ENCODE measurements around the gene TRDMT1.

The TRDMT1 gene

DNA sequence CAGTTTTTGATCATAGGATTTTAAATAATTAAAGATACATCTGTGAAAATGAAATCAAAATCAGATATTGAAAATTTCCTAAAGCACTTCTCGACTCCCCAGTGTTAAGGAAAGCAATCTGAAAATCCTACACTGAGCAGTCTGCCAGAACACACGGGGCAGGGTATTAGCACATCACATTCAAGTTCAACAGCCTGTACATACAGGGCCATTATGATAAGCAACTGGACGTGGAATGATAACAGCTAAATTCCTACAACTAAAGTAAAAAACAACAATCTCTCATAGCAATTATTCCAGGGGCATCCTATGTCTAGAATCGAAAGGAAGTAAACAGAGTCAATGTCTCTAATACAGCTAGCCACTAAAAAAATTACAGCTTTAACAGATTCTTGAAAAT is 31.7 kb downstream of the TRDMT1 start:
- no peak for DNase-seq

DNA sequence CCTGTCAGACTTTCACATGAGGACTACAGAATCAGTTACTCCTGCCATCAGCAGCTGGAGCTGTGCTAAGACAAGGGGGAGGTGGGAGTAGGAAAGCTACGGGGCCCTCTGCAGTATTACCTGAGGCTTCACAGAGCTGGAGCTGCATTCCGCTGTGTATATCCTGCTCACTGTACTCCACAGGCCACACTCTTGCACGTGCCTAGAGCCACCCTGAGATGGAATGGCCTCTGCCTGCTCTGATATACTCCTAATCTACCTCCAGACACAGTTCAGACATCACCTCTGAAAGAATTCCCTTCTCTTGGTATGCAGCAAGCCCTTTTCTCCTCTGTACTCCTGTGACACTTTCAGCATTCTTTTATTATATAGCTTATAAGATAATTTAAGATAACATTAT is 34.8 kb downstream of the TRDMT1 start:
- no peak for DNase-seq

DNA sequence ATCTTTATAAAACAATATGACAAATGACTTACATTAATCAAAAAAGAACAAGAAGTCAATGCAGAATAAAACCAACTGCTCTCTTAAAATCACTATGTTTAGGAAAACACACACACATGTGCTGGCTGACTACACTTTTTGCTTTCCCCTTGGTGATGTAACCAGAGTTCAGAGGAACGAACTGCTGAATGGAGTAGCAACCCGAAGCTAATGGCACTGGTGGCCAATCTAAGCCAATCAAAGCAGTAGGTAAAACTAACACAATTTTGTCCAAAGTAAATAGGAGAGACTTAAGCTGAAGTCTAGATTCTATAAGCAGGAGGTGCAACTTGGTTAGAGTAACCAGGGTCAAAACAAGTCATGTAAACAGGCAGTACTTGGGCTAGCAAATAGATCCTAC is 38.6 kb downstream of the TRDMT1 start:
- DNase-seq: no peak

DNA sequence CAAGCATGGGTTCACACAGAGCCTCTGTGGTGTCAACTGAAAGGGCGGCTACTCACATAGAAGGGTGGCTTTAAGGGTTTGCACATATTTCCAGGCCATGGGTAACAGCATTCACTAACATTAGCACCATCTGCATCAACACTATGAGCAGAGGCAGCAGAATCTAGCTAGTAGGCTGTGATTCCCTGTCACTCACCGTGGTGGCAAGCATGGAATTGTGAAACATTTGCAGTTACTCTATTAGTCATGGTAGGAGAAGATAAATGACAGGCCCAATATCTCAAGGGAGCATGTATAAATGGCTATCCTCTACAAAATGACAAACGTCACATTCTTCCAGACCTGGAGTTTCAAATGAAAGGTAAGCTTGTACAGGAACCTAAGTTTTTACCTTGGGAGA is 39.7 kb downstream of the TRDMT1 start:
- DNase-seq: no peak

DNA sequence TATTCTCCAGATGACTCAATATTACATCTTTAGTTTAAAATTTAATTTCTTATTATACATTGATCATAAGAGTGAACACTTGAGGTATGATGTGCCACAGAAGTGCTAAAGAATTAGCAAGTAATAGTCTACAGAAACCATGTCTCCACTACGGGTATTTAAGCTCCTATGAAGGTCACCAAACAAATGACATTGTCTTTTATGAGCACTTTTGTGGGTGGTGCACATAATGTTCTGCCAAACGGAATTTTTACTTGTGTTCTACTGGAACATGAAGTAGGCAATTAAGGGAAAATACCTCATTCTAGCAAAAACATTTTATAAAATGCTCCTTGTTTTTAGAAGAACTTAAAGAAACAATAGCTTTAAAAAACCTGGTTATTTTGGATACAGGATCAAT is 44.4 kb downstream of the TRDMT1 start:
- no peak for DNase-seq

DNA sequence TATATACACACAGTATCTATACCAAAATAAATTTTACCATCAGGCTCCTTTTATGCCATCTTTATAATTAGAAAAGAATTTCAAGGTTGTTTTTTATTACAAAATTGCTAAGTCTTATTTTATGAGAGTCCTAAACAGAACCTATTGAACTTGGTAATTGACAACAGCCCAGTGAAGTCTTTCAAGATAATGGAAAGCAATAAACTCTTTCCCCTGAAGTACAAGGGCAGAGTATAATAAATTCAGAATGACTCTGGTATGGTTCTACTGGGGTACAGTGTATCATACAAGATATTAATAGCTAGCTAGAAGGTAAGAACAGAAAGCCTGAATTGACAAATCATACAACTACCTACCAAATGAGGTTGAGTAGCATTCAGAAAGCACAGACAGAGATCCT is 45.6 kb downstream of the TRDMT1 start:
- no peak for DNase-seq

DNA sequence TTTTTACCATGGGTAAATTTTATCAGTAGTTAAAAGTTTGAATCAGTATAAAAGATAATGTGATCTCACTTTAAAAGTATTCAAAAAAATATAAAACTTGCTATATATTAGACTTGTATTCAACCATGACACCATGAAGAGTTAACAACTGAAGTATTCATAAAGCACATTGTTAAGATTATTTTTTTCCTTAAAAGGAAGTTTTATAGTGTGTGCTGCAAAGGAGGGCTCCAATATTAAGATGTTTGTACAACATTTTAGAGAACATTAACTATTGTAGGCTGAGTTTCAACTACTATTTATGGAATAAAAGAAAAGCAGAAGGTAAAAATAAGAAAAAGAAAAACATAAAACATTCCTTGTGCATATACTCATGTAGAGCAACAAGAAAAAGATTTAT is 47.4 kb downstream of the TRDMT1 start:
- DNase-seq: no peak

DNA sequence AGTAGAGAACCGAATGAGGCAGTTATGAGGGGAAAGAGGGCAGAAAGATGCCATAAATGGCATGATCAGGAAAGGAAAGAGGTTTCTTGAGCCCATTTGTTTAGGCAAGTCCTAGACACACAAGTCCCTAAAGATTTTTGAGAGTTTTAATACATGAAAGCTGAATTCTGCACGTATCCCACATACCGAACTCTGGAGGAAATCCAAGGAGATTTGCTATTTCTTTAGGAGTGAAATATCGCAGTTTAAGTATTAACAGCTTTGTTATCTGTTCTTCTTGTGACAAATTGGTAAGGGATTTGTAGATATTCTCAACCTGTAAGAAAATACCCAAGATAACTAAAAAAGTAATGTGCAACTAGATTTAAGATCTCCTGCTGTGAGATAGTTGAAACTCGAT is 48.2 kb downstream of the TRDMT1 start:
- no peak for DNase-seq

DNA sequence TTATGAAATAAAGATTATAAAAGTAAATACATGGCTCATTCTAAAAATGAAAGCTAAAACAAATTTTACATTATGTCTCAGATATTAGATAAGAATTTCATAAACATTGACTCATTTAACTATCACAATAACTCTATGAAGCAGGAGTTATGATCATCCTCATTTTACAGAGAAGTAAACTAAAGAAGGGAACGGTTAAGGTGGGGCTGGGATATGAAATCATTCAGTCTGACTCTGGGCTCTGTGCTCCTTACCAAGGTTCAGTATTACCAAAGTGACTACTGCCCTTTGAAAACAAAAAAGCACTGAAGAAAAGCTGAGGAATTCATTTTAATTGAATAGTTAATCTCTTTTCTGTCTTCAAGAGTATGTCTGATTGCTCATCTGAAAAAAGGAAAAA is 49.8 kb downstream of the TRDMT1 start:
- DNase-seq: no peak

DNA sequence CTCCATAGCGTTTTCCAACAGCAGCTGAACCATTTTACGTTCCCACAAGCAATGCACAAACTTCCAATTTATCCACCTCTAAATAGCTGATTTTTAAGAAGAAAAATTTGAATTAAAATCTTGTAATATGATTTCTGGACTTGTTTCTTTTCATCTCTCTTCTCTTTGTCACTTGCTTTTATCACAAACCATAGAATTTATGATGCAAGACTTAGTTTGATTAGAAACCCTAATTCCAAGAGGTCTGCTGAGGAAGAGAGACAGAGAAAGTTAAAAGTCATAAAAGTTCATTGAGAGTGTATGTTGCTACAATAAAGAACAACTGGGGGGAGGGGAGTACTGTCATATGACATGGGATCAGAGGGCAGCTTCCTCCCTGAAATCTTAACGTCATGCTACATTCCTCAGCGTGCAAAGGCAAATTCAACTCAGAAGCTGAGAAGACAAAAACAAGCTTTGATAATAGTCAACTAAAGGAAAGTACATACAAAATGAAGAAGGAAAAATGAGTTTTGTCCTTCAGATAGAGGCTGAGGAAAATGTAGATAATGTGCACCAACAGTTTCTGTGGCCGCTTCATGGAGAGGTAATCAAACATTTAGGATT is 53.5 kb downstream of the TRDMT1 start:
- DNase-seq: no peak

DNA sequence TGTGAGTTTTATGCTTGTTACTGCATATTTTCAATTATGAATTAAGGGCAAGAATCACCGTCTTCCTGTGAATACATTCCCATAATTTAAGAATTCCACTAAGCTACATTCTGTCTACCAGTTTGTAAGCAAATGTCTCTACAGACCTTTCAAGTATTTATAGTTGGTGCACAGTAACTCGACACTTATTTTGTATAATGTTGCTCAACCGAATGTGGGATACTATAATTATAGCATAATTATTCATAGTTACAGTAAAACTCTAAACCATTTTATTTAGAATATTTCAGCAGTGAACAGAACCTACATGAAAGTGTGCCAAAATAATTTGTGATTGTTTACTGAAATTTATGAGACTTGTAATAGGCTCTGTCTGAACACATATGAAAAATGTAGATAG is 54.6 kb downstream of the TRDMT1 start:
- DNase-seq: no peak

DNA sequence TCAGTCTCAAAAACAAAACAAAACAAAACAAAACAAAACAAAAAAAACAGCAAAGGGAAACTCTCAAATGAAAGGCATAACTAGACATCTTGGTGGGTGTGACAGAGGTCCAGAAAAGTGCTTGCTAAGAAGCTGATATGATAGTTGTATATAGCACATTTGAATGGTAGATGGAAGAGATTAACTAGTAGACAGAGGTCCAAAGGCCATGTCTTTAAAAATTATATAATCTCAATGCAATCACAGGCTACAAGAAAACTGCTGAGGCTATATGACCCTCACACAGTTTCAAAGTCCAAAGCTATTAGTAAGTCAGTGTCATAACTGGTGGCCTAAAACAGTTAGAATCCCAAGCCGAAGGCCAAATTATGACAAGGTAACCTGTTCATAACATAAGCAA is 56.2 kb downstream of the TRDMT1 start:
- no peak for DNase-seq

DNA sequence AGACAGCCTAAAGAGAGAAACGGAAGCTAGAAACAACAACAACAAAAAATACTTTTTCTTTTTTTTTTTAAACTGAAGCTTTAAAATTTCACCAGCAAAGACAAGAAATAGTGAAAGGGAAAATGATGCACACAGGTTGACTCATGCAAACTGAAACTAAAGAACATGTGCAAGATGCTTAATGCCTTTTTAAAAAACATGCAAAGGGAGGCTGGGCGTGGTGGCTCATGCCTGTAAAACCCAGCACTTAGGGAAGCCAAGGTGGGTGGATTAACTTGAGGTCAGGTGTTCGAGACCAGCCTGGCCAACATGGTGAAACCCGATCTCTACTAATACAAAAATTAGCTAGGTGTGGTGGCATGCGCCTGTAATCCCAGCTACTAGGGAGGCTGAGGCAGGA is 56.7 kb downstream of the TRDMT1 start:
- no peak for DNase-seq

DNA sequence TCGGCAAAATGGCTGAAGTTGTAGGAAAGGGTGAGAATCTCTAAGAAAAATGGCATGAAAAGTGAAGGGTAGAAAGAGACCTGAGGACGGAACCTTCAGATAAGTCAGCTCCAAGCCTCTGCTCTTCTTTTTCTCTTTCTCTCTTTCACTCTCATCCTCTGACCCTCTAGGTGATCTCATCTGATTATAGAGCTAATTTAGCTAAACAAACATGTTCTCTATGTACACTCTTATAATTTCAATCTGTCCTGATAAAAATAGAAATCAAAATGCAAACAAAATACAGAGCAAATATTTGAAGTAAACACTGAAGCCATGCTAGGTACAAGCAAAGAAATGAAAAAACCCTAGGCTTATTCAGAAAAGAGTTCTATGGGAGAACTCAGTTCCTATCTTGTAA is 57.4 kb downstream of the TRDMT1 start:
- DNase-seq: no peak

DNA sequence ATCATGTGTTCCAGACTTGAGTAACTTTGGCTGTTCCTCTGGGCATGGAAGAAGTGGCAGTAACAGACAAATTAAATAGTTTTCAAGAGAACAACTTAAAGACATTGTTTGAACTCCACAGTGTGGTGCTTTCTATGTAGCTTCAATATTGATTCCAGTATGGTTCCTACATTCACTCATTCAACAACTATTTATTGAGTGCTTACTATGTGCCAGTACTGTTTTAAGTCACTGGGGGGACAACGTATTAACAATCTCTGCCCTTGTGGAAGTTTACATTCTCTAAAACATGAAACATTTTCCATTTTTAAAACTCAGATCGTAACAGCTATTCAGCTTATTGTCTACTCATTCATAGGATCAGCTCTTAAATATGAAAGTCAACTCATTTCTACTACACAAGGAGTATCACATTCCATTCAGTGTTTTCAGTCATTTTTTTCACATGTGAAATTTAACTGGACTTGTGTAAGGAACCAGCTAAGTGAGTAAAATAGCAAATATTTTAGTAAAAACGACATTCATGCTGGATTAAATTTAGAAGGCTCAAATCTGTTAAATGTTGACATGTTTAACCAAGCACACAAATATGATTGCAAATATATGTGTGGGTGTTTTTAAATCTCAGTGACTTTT is 58.3 kb downstream of the TRDMT1 start:
- no peak for DNase-seq

DNA sequence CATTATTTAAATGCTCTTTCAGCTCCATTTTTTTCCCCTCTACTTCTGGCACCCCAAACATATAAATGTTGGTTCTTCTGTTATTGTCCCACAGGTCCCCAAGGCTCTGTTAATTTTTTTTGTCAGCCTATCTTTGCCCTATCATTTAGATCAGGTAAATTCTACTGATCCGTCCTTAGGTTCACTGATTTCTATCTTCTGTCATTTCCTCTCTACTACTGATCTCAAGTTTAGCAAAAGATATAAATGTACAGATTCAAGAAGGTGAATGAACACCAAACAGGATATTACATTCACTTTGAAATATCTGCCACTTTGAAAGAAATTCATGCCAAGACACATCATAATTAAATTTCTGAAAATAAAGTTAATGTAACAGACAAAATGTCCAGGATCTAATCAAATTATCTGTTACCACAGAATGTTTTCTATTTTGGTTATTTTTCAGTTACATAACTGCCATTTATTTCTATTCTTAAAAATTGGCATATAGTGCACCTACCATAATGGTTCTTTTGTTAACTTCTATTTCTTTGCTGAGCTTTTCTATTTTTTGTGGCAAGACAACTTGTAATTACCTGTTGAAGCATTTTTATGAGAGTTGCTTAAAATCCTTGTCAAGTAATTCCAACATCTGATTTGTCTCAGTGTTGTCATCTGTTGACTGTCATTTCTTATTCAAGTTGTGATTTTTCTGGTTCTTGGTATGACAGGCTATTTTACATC is 59.8 kb downstream of the TRDMT1 start:
- no peak for DNase-seq

DNA sequence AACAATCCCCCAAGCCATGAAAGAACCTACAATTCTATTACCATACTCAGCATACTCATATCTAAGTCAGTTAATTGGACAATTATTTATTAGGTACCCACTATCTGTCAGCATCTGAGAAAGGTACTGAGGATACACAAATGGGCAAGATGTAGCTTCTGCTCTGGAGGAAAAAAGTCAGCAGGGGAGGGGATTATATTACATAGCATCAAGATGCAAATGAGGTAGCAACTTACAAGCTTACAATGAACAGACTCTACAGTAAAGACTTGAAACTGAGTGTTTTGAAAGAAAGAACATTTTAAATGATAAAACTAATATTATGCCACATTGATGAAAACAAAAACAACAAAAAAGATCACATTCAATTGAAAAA is 61.1 kb downstream of the TRDMT1 start:
- no peak for DNase-seq

DNA sequence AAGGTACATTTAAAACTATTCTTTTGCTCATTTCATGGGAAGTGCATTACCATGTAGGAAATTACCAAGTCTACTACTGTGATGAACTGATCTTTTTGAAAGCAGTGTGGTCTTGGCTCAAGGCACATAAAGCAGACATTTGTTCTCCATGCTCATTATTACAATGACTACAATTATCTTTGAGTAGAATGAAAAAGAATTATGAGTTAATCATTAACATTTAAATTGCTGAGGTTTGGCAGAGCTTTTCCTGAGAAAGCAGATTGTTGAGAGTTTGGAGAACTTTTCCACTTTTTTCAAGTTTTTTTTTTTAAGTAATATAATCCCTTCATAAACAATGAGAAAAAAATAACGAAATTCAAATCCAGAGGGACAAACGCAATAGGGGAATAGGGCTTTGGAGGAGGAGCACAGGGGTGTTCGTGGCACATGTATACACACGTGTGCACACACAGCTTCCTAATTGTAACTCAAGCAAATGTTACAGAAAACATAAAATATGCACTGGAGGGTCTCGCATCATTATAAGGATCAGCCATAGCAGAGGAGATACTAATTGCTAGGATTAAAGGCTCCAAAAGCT is 62.9 kb downstream of the TRDMT1 start:
- DNase-seq: no peak

DNA sequence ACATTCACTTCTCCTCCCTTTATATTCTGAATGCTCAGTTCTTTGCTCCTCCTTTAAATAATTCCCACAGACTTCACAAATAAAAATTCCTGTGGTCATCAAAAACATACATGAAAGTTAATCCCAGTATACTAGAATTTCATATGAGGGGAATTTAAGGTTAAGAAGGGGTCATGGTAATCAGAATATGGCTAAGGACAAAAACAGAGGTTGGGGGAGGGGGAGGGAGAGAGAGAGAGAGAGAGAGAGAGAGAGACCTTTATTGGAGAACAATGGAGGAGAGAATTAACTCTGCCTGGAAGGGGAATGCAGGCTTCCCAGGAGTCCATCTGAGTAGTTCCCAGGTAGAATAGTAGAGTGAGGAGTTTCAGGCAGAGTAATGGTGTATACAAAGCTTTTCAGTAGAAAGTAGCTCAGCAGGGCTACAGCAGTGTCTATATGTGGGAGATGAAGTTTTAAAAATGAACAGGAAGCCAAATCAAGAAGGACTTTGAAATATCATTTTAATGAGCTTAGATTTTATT is 66.7 kb downstream of the TRDMT1 start:
- DNase-seq: no peak

DNA sequence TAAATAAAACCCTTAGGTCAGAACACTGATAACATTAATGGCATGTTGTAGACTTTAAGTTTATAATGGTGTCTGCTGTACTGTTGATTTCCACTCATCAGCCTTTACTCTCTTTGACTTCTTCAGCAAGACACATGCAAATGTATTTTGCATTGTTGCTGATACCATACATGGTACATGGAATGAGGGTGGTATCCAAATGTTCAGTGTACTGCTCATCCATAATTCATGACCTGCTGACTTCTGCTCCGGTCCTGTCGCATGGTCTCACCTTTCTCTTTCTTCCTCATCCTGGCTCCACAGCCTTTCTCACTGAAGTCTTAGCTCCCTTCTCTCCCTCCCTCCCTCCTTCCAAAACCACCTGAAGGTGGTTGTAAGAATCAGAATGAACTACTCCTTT is 67.2 kb downstream of the TRDMT1 start:
- DNase-seq: no peak

DNA sequence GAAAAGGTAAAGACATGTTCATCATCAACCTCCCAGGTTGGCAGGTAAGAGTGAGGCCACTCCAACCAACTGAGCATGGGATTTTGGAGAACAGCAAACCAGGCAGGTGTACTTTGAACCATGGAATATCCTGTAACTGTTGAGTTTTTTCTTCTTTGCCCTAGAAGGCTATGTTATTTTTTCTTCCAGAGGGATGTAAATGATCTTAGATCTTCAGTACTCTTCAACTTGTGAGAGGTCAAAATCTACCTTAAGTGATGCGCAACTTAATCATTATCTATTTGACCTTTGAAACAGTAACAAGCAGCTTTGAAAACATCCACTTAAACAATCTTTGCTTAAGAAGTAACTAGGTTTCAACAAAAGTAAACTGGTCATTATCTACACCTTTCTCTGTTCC is 71.7 kb downstream of the TRDMT1 start, which contains the start of gene CUBN:
TSS of gene CUBN (minus strand) at position 71 of the 400 bp plus-strand sequence. CDS start at position 25, 46 bp downstream.
- DNase-seq: no peak

DNA sequence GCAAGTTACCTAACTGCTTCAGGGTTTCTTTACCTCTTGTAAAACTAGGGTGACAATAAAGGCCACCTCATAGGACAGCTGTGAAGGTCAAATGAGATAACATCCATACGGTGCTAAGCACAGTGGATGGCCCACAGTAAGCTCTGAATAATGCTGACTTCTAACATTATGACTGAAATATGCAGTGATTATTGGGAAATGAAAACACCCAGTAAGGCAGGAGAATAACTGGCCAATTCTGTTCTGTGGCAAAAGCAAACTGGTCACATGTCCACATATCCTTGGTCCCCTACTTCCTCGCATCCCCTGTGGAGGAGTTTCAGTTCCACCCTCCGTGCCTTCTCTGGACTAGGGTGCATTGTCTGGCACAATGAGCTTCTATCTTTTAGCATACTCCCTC is 73.2 kb downstream of the TRDMT1 start:
- DNase-seq: no peak

DNA sequence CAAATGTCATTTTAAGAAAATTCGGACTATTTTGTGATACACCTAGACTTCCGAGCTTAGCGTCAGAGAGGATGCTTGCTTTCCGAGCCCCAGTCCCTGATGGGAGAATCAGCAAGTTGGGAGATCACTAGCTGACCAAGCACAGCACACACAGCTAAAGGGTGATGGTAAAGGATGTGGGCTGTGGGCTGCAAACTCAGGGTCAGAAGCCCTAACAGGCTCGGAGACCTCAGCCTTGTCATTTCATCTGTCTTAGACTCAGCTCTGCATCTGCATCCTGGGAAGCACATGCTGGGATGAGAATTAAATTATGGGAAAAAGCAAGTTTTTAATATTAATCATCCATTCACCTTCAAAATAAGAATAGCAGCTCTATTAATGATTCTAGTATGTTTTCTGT is 75.1 kb downstream of the TRDMT1 start:
- no peak for DNase-seq

Measured in NCI-H226 (cell line).